MM.1S (cell line): ENCODE measurements around the gene MCCC2.

Experiments used
- DNase-seq: peaks from one replicate; pipeline ENCODE4 v3.0.0-alpha.2; 2015
- H2AFZ ChIP-seq: fragments of 300-600 bp; sonication (generic); 2 replicates; pipeline ENCODE4 v1.6.0; 2016; ENCODE audit warnings: antibody characterized with exemption, low read length
- H3F3A ChIP-seq: fragments of 300-600 bp; sonication (generic); 2 replicates; pipeline ENCODE4 v1.6.1; 2016; ENCODE audit warnings: mild to moderate bottlenecking, antibody characterized with exemption, low read length, moderate library complexity, mixed read lengths; ENCODE audit not compliant: insufficient read depth
- H3K27ac ChIP-seq: fragments of 300-600 bp; sonication (generic); 2 replicates; pipeline ENCODE4 v1.5.1; 2016; ENCODE audit warnings: mild to moderate bottlenecking, low read length
- H3K27me3 ChIP-seq: fragments of 300-600 bp; sonication (generic); replicated peaks from 2 replicates; pipeline ENCODE4 v1.6.0; 2016; ENCODE audit warnings: low read length; ENCODE audit not compliant: insufficient read depth
- H3K36me3 ChIP-seq: fragments of 300-600 bp; sonication (generic); replicated peaks from 2 replicates; pipeline ENCODE4 v1.6.1; 2016; ENCODE audit warnings: mild to moderate bottlenecking, low read length, mixed read lengths; ENCODE audit not compliant: insufficient read depth
- H3K4me1 ChIP-seq: fragments of 300-600 bp; sonication (generic); 2 replicates; pipeline ENCODE4 v1.6.1; 2016; ENCODE audit warnings: low read length, mixed read lengths
- H3K4me2 ChIP-seq: fragments of 300-600 bp; sonication (generic); 2 replicates; pipeline ENCODE4 v1.6.0; 2016; ENCODE audit warnings: low read depth, low read length
- H3K4me3 ChIP-seq: fragments of 300-600 bp; sonication (generic); 2 replicates; pipeline ENCODE4 v1.5.1; 2016; ENCODE audit warnings: low read length, mixed read lengths
- H3K79me2 ChIP-seq: fragments of 300-600 bp; sonication (generic); 2 replicates; pipeline ENCODE4 v1.6.1; 2016; ENCODE audit warnings: mixed run types, low read length, mixed read lengths
- H3K9ac ChIP-seq: fragments of 300-600 bp; sonication (generic); 2 replicates; pipeline ENCODE4 v1.6.1; 2016; ENCODE audit warnings: low read length, mixed read lengths
- H3K9me2 ChIP-seq: fragments of 300-600 bp; sonication (generic); replicated peaks from 2 replicates; pipeline ENCODE4 v1.6.1; 2016; ENCODE audit warnings: mild to moderate bottlenecking, low read length, mixed read lengths; ENCODE audit not compliant: insufficient read depth
- H3K9me3 ChIP-seq: fragments of 300-600 bp; sonication (generic); replicated peaks from 2 replicates; pipeline ENCODE4 v1.6.1; 2016; ENCODE audit warnings: mild to moderate bottlenecking, low read length, mixed read lengths; ENCODE audit not compliant: insufficient read depth
- H4K20me1 ChIP-seq: fragments of 300-600 bp; sonication (generic); 2 replicates; pipeline ENCODE4 v1.6.1; 2016; ENCODE audit warnings: mild to moderate bottlenecking, low read length, moderate library complexity, mixed read lengths; ENCODE audit not compliant: insufficient read depth
- EZH2 ChIP-seq: fragments of 300-600 bp; sonication (generic); optimal IDR thresholded peaks from 2 replicates; pipeline ENCODE3; 2017; ENCODE audit warnings: low read depth, mild to moderate bottlenecking, antibody characterized with exemption, low read length, mixed read lengths
- EZH2phosphoT487 ChIP-seq: fragments of 300-600 bp; sonication (generic); IDR thresholded peaks from 2 replicates; pipeline ENCODE4 v1.6.1; 2018; ENCODE audit warnings: antibody characterized with exemption, low read length
- TF ChIP-seq, protein P1 (sequence below): fragments of 300-600 bp; sonication (generic); IDR thresholded peaks from 2 replicates; pipeline ENCODE4 v1.5.1; 2016; ENCODE audit warnings: antibody characterized with exemption, low read length, mixed read lengths

Gene MCCC2

DNA sequence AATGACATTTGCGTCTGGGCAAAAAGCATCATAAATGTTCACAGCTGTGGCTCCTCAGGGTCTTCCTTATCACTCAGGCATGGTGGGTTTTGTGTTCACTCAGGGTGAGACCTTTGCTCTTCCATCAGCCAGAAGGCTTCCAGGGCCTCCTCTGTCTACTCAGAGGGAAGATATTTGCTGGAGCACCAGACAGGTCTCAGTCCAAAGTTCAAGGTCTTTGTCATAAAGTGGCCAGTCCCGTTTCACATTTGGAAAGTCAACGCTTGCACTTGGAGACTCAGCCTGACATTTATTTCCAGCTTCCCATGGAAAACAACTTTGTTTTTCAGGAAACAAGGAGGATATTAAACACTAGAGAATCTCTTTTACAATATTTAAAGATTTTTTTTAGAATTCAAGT is 119.8 kb downstream of the MCCC2 start:
- H2AFZ ChIP-seq = no peak overlapping the region
- H3K4me3 ChIP-seq = no peak overlapping the region
- no peaks in the 10 kb centered on the region for H4K20me1 ChIP-seq
- no peak for DNase-seq
- no peak overlapping the region for H3K4me2 ChIP-seq
- no peaks in the 10 kb centered on the region; the same call in 1 of the 2 replicates for H3K9me2 ChIP-seq
- TF ChIP-seq EZH2phosphoT487 (no peak), EZH2 (no peak)
- TF ChIP-seq, protein P1, sequence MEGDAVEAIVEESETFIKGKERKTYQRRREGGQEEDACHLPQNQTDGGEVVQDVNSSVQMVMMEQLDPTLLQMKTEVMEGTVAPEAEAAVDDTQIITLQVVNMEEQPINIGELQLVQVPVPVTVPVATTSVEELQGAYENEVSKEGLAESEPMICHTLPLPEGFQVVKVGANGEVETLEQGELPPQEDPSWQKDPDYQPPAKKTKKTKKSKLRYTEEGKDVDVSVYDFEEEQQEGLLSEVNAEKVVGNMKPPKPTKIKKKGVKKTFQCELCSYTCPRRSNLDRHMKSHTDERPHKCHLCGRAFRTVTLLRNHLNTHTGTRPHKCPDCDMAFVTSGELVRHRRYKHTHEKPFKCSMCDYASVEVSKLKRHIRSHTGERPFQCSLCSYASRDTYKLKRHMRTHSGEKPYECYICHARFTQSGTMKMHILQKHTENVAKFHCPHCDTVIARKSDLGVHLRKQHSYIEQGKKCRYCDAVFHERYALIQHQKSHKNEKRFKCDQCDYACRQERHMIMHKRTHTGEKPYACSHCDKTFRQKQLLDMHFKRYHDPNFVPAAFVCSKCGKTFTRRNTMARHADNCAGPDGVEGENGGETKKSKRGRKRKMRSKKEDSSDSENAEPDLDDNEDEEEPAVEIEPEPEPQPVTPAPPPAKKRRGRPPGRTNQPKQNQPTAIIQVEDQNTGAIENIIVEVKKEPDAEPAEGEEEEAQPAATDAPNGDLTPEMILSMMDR = no peak
- H3K9ac ChIP-seq = no peak overlapping the region
- no peaks in the 10 kb centered on the region for H3K4me1 ChIP-seq
- no peaks in the 10 kb centered on the region for H3F3A ChIP-seq
- no peaks in the 10 kb centered on the region for H3K9me3 ChIP-seq
- H3K27me3 ChIP-seq = no peaks in the 10 kb centered on the region
- H3K27ac ChIP-seq = no peak overlapping the region
- no peaks in the 10 kb centered on the region for H3K79me2 ChIP-seq
- no peaks in the 10 kb centered on the region for H3K36me3 ChIP-seq
